Measurements from ENCODE around the gene ZBTB38. TPM values are rescaled to one million over a fixed set of nuclear protein-coding genes. Genes with fewer than 3 reads are reported as not detected.

Gene ZBTB38
- total RNA-seq, 1 donor, result 267 TPM

DNA sequence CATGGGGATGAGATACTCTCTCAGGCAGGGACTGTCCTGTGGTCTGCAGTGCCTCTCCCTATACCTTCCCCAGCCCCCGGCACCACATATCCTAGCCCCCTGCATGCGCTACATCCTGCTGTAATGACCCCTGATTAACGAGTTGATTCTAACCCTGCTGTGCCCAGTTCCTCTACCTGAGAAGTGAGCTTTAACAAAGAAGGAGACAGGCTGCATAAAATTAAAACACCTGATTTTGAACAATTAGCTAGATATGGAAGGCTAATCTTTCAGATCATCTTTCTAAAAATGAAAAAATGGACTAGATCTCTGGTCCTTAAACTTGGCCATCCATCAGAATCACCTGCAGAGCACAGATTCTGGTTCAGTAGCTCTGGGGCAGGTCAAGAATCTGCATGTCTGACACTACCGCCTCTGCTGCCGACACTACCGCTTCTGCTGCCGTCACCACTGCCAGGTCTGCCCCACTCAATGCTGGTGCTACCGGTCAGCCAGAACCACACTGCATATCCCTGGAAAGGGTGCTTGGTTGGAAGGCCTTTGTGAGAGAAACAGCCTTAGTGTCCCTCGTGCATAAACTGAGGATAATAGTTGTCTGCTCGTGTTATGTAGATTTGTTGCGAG is 33.6 kb upstream of the ZBTB38 start:
- DNase-seq (ENCODE audit: low read depth), result no peak
- TF ChIP-seq, protein P1, sequence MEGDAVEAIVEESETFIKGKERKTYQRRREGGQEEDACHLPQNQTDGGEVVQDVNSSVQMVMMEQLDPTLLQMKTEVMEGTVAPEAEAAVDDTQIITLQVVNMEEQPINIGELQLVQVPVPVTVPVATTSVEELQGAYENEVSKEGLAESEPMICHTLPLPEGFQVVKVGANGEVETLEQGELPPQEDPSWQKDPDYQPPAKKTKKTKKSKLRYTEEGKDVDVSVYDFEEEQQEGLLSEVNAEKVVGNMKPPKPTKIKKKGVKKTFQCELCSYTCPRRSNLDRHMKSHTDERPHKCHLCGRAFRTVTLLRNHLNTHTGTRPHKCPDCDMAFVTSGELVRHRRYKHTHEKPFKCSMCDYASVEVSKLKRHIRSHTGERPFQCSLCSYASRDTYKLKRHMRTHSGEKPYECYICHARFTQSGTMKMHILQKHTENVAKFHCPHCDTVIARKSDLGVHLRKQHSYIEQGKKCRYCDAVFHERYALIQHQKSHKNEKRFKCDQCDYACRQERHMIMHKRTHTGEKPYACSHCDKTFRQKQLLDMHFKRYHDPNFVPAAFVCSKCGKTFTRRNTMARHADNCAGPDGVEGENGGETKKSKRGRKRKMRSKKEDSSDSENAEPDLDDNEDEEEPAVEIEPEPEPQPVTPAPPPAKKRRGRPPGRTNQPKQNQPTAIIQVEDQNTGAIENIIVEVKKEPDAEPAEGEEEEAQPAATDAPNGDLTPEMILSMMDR (IDR thresholded peaks at IDR 0.05; ENCODE audit: insufficient read depth, low read length), result no peak
- no peak overlapping the region for H3K4me3 ChIP-seq (ENCODE audit: low read depth, low read length)

DNA sequence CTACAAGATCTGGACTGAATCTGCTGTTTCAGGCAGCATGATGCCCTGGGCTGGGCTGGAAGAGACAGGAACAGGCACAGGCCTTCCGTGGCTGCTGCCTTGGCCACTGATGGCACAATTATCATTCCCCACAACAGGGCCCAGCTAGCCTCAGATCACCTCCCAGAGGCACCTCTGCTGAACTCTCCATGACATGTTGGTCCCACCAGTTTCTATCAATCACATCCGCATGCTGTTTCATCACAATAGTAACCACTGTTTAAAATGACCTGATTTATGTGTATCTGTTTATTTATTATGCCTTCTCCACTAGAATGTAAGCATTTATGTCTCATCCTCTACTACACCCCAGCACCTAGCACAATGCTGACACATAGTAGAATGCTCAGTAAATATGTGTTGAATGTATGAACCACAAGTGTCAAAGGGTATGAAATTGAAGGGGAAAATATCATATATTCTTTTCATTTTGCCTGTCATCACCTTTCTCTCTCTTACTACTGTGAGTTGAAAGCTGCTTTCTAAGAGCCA is 32.7 kb upstream of the ZBTB38 start:
- no peak for DNase-seq (ENCODE audit: low read depth)
- TF ChIP-seq, protein P1 (IDR thresholded peaks at IDR 0.05; ENCODE audit: insufficient read depth, low read length), result no peak
- no peak overlapping the region for H3K4me3 ChIP-seq (ENCODE audit: low read depth, low read length)

DNA sequence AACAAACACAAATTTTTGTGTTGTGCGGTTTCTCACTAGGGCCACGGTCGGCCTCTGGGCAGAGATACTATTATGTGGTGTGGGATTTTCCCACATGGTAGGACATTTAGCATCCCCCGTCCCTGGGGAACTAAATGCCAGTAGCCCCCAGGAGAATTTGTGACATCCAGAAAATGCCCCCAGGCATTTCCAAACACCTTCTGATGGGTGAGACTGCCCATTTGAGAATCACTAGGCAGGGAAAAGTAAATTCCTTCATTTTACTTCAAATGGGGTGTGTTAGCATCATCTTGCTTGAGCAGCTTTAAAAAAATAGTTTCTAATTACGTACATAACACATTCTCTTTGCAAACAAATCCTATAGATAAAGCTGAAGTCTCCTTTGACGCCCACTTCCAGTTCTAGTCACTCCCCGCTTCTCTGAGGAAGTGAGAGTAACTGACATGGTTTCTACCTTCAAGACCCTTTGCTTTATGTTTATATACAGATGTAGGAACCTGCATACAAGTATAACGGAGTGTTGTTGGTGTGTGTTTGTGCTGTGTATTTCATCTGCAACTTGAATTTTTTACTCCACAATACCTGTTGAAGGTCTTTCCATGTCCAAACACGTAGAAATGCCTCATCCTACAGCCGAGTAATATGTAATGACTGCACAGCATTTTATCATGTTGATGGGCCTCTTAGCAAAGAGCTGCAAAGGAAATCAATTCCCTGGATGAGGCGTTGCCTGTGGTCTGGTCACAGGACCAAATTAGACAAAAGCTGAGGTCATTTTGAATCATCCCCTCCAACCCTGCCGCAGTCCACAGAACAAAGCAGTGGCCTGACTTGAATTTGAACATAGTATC is 31.4 kb upstream of the ZBTB38 start:
- H3K4me3 ChIP-seq (ENCODE audit: low read depth, low read length), result no peak overlapping the region
- peak; percentile 86 for DNase-seq (ENCODE audit: low read depth)
- TF ChIP-seq, protein P1 (IDR thresholded peaks at IDR 0.05; ENCODE audit: insufficient read depth, low read length), result no peak

DNA sequence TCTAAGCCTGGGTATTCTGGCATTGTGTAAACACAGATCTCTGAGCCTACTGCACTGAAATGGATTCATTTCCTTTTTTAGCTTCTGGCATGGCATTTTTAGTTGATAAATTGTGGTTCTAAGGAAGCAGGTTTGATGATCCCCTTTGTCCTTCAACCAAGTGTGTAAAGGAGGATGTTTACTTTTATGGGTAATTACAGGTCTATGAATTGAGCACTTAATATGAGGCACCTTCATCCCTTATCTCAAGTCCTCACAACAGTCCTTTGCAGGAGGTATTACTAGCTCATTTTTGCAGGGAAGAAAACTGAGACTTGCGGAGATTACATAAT is 30.8 kb upstream of the ZBTB38 start:
- no peak for DNase-seq (ENCODE audit: low read depth)
- TF ChIP-seq, protein P1 (IDR thresholded peaks at IDR 0.05; ENCODE audit: insufficient read depth, low read length), result no peak
- H3K4me3 ChIP-seq (ENCODE audit: low read depth, low read length), result no peak overlapping the region

DNA sequence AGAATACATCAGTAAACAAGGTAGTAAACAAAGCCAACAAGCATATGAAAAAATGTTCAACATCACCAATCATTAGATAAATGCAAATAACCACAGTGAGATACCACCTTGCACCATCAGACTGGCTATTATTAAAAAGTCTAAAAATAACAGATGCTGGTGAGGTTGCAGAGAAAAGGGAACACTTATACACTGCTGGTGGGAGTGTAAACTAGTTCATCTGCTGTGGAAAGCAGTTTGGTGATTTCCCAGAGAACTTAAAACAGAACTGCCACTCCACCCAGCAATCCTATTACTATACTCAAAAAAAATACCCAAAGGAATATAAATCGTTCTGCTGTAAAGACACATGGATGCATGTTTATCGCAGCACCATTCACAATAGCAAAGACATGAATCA is 30.3 kb upstream of the ZBTB38 start:
- TF ChIP-seq, protein P1 (IDR thresholded peaks at IDR 0.05; ENCODE audit: insufficient read depth, low read length), result no peak
- H3K4me3 ChIP-seq (ENCODE audit: low read depth, low read length), result no peak overlapping the region
- DNase-seq (ENCODE audit: low read depth), result no peak

DNA sequence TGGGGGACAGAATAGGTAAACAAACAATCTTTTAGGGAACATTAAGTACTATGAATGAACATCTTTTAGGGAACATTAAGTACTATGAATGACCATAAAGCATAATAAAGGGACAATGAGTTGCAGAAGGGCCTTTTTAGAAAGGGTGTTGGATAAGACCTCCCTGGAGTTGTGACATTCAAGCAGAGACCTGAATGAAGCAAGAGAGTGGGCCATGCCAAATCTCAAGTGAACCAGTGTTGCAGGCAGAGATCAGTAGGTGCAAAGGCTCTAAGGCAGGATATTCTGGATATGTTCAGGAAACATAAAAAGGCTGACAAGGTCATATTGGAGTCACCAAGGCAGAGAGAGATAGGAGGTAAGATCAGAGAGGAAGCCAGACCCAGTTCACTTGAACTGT is 29.4 kb upstream of the ZBTB38 start:
- DNase-seq (ENCODE audit: low read depth), result no peak
- TF ChIP-seq, protein P1 (IDR thresholded peaks at IDR 0.05; ENCODE audit: insufficient read depth, low read length), result no peak

More for the DNA sequence above, 29.4 kb upstream of the ZBTB38 start:
- no peak overlapping the region for H3K4me3 ChIP-seq (ENCODE audit: low read depth, low read length)
